Adipose tissue (tissue), 3 donors: Measurements from ENCODE around the gene GAB2. TPM values are rescaled to one million over a fixed set of nuclear protein-coding genes. Genes with fewer than 3 reads are reported as not detected.

Experiments
- H3K27ac ChIP-seq: one replicate; pipeline ENCODE4 v1.5.1; 2013; ENCODE audit warnings: low read depth, low read length
- whole genome bisulfite sequencing, 3 donors: extraction: QIAGEN DNeasy Blood & Tissue Kit; methylation state at CpG; one replicate each; pipeline ENCODE4 v1.1.7; 2013; 5-methylcytosine and 5-hydroxymethylcytosine counted together
- polyA plus RNA-seq, 3 donors: library from polyadenylated mRNA; stranded (reverse); fragments of 200-250 nt; gene quantifications; one replicate each; pipeline ENCODE4 v1.2.3, GENCODE V29; 2013
- donor health status: healthy with polysubstance abuse.
- donor health status: Bipolar disorder and iron deficiency.
- donor health status: healthy.

Gene GAB2
- polyA plus RNA-seq, 3 donors: 5.3 to 24.9 (median 22.8) TPM

- no peak overlapping the region for H3K27ac ChIP-seq
Observed at GRCh38 chr11:78429209-78429608, 11.6 kb upstream of the GAB2 start.

- 66 to 95% (median 89%) methylated on average over 3 of the region's 3 CpGs for WGBS, 3 donors
Observed at GRCh38 chr11:78428773-78429172, 11.2 kb upstream of the GAB2 start.

GRCh38 chr11:78428266-78428636, 10.6 kb upstream of the GAB2 start:
- no peak overlapping the region for H3K27ac ChIP-seq

More at GRCh38 chr11:78428773-78429172, 11.2 kb upstream of the GAB2 start:
- no peak overlapping the region for H3K27ac ChIP-seq

GRCh38 chr11:78427615-78428265, 10.1 kb upstream of the GAB2 start:
- WGBS, 3 donors: 45 to 85% (median 57%) methylated on average over 11 of the region's 11 CpGs
- H3K27ac ChIP-seq: no peak overlapping the region

GRCh38 chr11:78426845-78427244, 9.2 kb upstream of the GAB2 start:
- WGBS, 3 donors: 91 to 100% (median 94%) methylated on average over 1 of the region's 1 CpG
- H3K27ac ChIP-seq: no peak overlapping the region

GRCh38 chr11:78425399-78426070, 7.9 kb upstream of the GAB2 start:
- 42 to 69% (median 44%) methylated on average over 4 of the region's 4 CpGs for WGBS, 3 donors
- no peak overlapping the region for H3K27ac ChIP-seq

GRCh38 chr11:78424334-78425270, 7.0 kb upstream of the GAB2 start:
- WGBS, 3 donors: 52 to 75% (median 52%) methylated on average over 7 of the region's 7 CpGs
- H3K27ac ChIP-seq: no peak overlapping the region

GRCh38 chr11:78423241-78423640, 5.6 kb upstream of the GAB2 start:
- 57 to 81% (median 65%) methylated on average over 2 of the region's 2 CpGs for WGBS, 3 donors

GRCh38 chr11:78420796-78421209, 3.2 kb upstream of the GAB2 start:
- no peak overlapping the region for H3K27ac ChIP-seq

More at GRCh38 chr11:78423241-78423640, 5.6 kb upstream of the GAB2 start:
- H3K27ac ChIP-seq: no peak overlapping the region

GRCh38 chr11:78420255-78420764, 2.7 kb upstream of the GAB2 start:
- no peak overlapping the region for H3K27ac ChIP-seq
- WGBS, 3 donors: 5 to 7% (median 5%) methylated on average over 9 of the region's 9 CpGs

More at GRCh38 chr11:78420796-78421209, 3.2 kb upstream of the GAB2 start:
- WGBS, 3 donors: 13 to 32% (median 20%) methylated on average over 9 of the region's 9 CpGs

- H3K27ac ChIP-seq: no peak overlapping the region
- WGBS, 3 donors: 19 to 22% (median 19%) methylated on average over 5 of the region's 5 CpGs
Observed at GRCh38 chr11:78419327-78419726, 1.7 kb upstream of the GAB2 start.

GRCh38 chr11:78418584-78419211, 1.1 kb upstream of the GAB2 start:
- WGBS, 3 donors: 33 to 40% (median 38%) methylated on average over 11 of the region's 11 CpGs
- H3K27ac ChIP-seq: peak overlapping the region; percentile 29

GRCh38 chr11:78417888-78418583, 416 bp upstream of the GAB2 start:
- 0 to 1% (median 1%) methylated on average over 51 to 65 of the region's 68 CpGs for WGBS, 3 donors
- H3K27ac ChIP-seq: peak overlapping the region; percentile 55

- 1% methylated on average over 38 of the region's 38 CpGs for WGBS, 3 donors
- H3K27ac ChIP-seq: peak overlapping the region; percentile 96
Observed at GRCh38 chr11:78416285-78417174, 1.1 kb downstream of the GAB2 start.

- 67 to 81% (median 68%) methylated on average over 4 of the region's 4 CpGs for WGBS, 3 donors
- no peak overlapping the region for H3K27ac ChIP-seq
Observed at GRCh38 chr11:78415338-78415737, 2.3 kb downstream of the GAB2 start.

GRCh38 chr11:78414321-78415051, 3.1 kb downstream of the GAB2 start:
- 89 to 92% (median 90%) methylated on average over 14 of the region's 14 CpGs for WGBS, 3 donors
- no peak overlapping the region for H3K27ac ChIP-seq
